Neutrophil (primary cell): ENCODE data around the gene ERCC2.

Source experiments
- H3K27ac ChIP-seq: fragments of 200-600 bp; sonication (generic); 2 replicates; pipeline ENCODE4 v1.5.1; 2016; ENCODE audit warnings: mild to moderate bottlenecking, moderate library complexity
- H3K27me3 ChIP-seq: fragments of 200-600 bp; sonication (generic); 2 replicates; pipeline ENCODE4 v1.6.0; 2016; ENCODE audit warnings: mild to moderate bottlenecking
- H3K36me3 ChIP-seq: fragments of 200-600 bp; sonication (generic); 2 replicates; pipeline ENCODE4 v1.5.1; 2017
- H3K4me1 ChIP-seq, 2 experiments: fragments of 200-600 bp in 1 of 2; sonication (generic) in 1 of 2; 1 replicate in 1 of 2; 2 replicates in 1 of 2; pipeline versions ENCODE4 v1.5.1 to v1.6.1; 2013 to 2016; ENCODE audit warnings: low read depth in 1 of 2, low read length in 1 of 2, mild to moderate bottlenecking in 1 of 2, moderate library complexity in 1 of 2; ENCODE audit not compliant: control insufficient read depth in 1 of 2, insufficient read depth in 1 of 2
- H3K4me3 ChIP-seq, 2 experiments: fragments of 200-600 bp in 1 of 2; sonication (generic) in 1 of 2; 1 replicate in 1 of 2; 2 replicates in 1 of 2; pipeline ENCODE4 v1.5.1; 2013 to 2016; ENCODE audit warnings: low read depth in 1 of 2, low read length in 1 of 2, mild to moderate bottlenecking in 1 of 2, moderate library complexity in 1 of 2
- H3K9me3 ChIP-seq: fragments of 200-600 bp; sonication (generic); 2 replicates; pipeline ENCODE4 v1.5.1; 2016
- CTCF ChIP-seq: fragments of 200-600 bp; sonication (generic); IDR thresholded peaks from 2 replicates; pipeline ENCODE4 v1.5.1; 2016; ENCODE audit warnings: antibody characterized with exemption

The ERCC2 gene

GRCh38 chr19:45363861-45364459 is 6.4 kb downstream of the ERCC2 start:
- H3K4me3 ChIP-seq, result no peak overlapping the region

GRCh38 chr19:45362291-45362690 is 8.1 kb downstream of the ERCC2 start:
- no peaks in the 10 kb centered on the region for H3K4me1 ChIP-seq
- H3K36me3 ChIP-seq, result peaks cover 7% of the 10 kb centered on the region
- H3K4me3 ChIP-seq, result no peak overlapping the region
- H3K9me3 ChIP-seq, result no peaks in the 10 kb centered on the region
- no peaks in the 10 kb centered on the region for H3K27me3 ChIP-seq
- H3K27ac ChIP-seq, result no peak overlapping the region
- no peak for TF ChIP-seq CTCF

More at GRCh38 chr19:45363861-45364459, 6.4 kb downstream of the ERCC2 start:
- TF ChIP-seq CTCF, result no peak
- Histone ChIP-seq H3K36me3 (peaks cover 7% of the 10 kb centered on the region), H3K27me3 (no peaks in the 10 kb centered on the region), H3K4me1 (no peaks in the 10 kb centered on the region), H3K9me3 (no peaks in the 10 kb centered on the region), H3K27ac (no peak overlapping the region)

- H3K4me3 ChIP-seq, result no peak overlapping the region
- H3K36me3 ChIP-seq, result peaks cover 7% of the 10 kb centered on the region
- no peak for TF ChIP-seq CTCF
- no peaks in the 10 kb centered on the region for H3K4me1 ChIP-seq
- H3K9me3 ChIP-seq, result no peaks in the 10 kb centered on the region
- no peak overlapping the region for H3K27ac ChIP-seq
- H3K27me3 ChIP-seq, result no peaks in the 10 kb centered on the region
Measured at GRCh38 chr19:45361608-45362007, 8.8 kb downstream of the ERCC2 start.

- TF ChIP-seq CTCF, result no peak
- Histone ChIP-seq H3K4me1 (no peaks in the 10 kb centered on the region), H3K36me3 (peaks cover 5% of the 10 kb centered on the region), H3K27ac (no peak overlapping the region), H3K9me3 (no peaks in the 10 kb centered on the region), H3K27me3 (no peaks in the 10 kb centered on the region), H3K4me3 (no peak overlapping the region)
Measured at GRCh38 chr19:45358213-45358792, 12.1 kb downstream of the ERCC2 start.

GRCh38 chr19:45357445-45357783 is 13.0 kb downstream of the ERCC2 start:
- no peak overlapping the region for H3K4me3 ChIP-seq
- H3K9me3 ChIP-seq, result no peaks in the 10 kb centered on the region
- no peak overlapping the region for H3K27ac ChIP-seq
- no peaks in the 10 kb centered on the region for H3K27me3 ChIP-seq
- peaks cover 11% of the 10 kb centered on the region for H3K36me3 ChIP-seq
- no peak for TF ChIP-seq CTCF
- no peaks in the 10 kb centered on the region for H3K4me1 ChIP-seq
